Hepatocyte (in vitro differentiated cells): Measurements from ENCODE around the gene PAXX. TPM values are rescaled to one million over a fixed set of nuclear protein-coding genes. Genes with fewer than 3 reads are reported as not detected.

ENCODE experiments used
- DNase-seq: peaks from one replicate; pipeline ENCODE4 v3.0.0-alpha.2; 2016; ENCODE audit warnings: low spot score
- H2AFZ ChIP-seq: fragments of 200-600 bp; sonication (generic); 2 replicates; pipeline ENCODE4 v1.6.0; 2016; ENCODE audit warnings: antibody characterized with exemption, mild to moderate bottlenecking
- H3K27ac ChIP-seq: fragments of 200-600 bp; sonication (generic); 2 replicates; pipeline ENCODE4 v1.5.1; 2016; ENCODE audit warnings: mild to moderate bottlenecking
- H3K27me3 ChIP-seq: fragments of 200-600 bp; sonication (generic); 2 replicates; pipeline ENCODE4 v1.6.1; 2016
- H3K36me3 ChIP-seq: fragments of 200-600 bp; sonication (generic); replicated peaks from 2 replicates; pipeline ENCODE4 v1.5.1; 2016; ENCODE audit warnings: low read depth; ENCODE audit not compliant: insufficient read depth
- H3K4me1 ChIP-seq: fragments of 200-600 bp; sonication (generic); 2 replicates; pipeline ENCODE4 v1.5.1; 2016; ENCODE audit warnings: mild to moderate bottlenecking, moderate library complexity; ENCODE audit not compliant: insufficient read depth
- H3K4me2 ChIP-seq: fragments of 200-600 bp; sonication (generic); 2 replicates; pipeline ENCODE4 v1.6.0; 2016
- H3K4me3 ChIP-seq: fragments of 200-600 bp; sonication (generic); 2 replicates; pipeline ENCODE4 v1.5.1; 2016; ENCODE audit warnings: mild to moderate bottlenecking
- H3K79me2 ChIP-seq: fragments of 200-600 bp; sonication (generic); 2 replicates; pipeline ENCODE4 v1.6.0; 2017; ENCODE audit warnings: mild to moderate bottlenecking
- H3K9me2 ChIP-seq: fragments of 200-600 bp; sonication (generic); replicated peaks from 2 replicates; pipeline ENCODE4 v1.6.0; 2017; ENCODE audit warnings: mild to moderate bottlenecking; ENCODE audit not compliant: insufficient read depth
- H3K9me3 ChIP-seq: fragments of 200-600 bp; sonication (generic); 2 replicates; pipeline ENCODE4 v1.5.1; 2016; ENCODE audit warnings: low read depth, mild to moderate bottlenecking
- H4K20me1 ChIP-seq: fragments of 200-600 bp; sonication (generic); 2 replicates; pipeline ENCODE4 v1.6.0; 2016; ENCODE audit warnings: mild to moderate bottlenecking; ENCODE audit not compliant: insufficient read depth, poor library complexity, severe bottlenecking
- EZH2 ChIP-seq: fragments of 200-600 bp; sonication (generic); IDR thresholded peaks from 2 replicates; pipeline ENCODE4 v1.6.1; 2016; ENCODE audit warnings: antibody characterized with exemption, mild to moderate bottlenecking, borderline replicate concordance
- EZH2phosphoT487 ChIP-seq: fragments of 200-600 bp; sonication (generic); IDR thresholded peaks from one replicate; pipeline ENCODE4 v1.6.1; 2018; ENCODE audit warnings: antibody characterized with exemption, mild to moderate bottlenecking, low read depth, moderate library complexity; ENCODE audit not compliant: unreplicated experiment, severe bottlenecking
- WGBS: methylation state at CpG from one replicate; pipeline ENCODE4 v1.1.6; 2016; ENCODE audit warnings: low lambda C conversion rate; ENCODE audit errors: missing lambda C conversion rate; 5-methylcytosine and 5-hydroxymethylcytosine counted together
- polyA plus RNA-seq: library from polyadenylated mRNA; unstranded; fragments of >200 nt; fragmentation: Nextera tagmentation; extraction: Ambion mirVana; gene quantifications from 2 replicates; pipeline ENCODE4 v1.2.1, GENCODE V29; 2016
- total RNA-seq: library from RNA; depleted of rRNA; stranded (reverse); fragments of >200 nt; gene quantifications from 2 replicates; pipeline ENCODE4 v1.2.3, GENCODE V29; 2014
- TF ChIP-seq, protein P1 (sequence below): fragments of 200-600 bp; sonication (generic); IDR thresholded peaks from 2 replicates; pipeline ENCODE4 v1.5.1; 2016; ENCODE audit warnings: antibody characterized with exemption, mild to moderate bottlenecking; ENCODE audit not compliant: poor library complexity

Gene PAXX
- total and polyA plus RNA-seq, 2 experiments from 2014 or later, result 39.5 to 89.5 TPM

GRCh38 chr9:137007816-137008270 is 15.6 kb downstream of the PAXX start:
- Histone ChIP-seq H3K4me2 (no peak overlapping the region), H3K79me2 (no peaks in the 10 kb centered on the region), H3K4me3 (no peak overlapping the region), H3K27me3 (no peaks in the 10 kb centered on the region), H3K9me2 (no peaks in the 10 kb centered on the region), H3K36me3 (no peaks in the 10 kb centered on the region), H3K27ac (no peak overlapping the region), H3K4me1 (no peaks in the 10 kb centered on the region), H2AFZ (no peak overlapping the region), H4K20me1 (no peaks in the 10 kb centered on the region), H3K9me3 (no peaks in the 10 kb centered on the region)
- TF ChIP-seq EZH2phosphoT487, result no peak
- TF ChIP-seq, protein P1, sequence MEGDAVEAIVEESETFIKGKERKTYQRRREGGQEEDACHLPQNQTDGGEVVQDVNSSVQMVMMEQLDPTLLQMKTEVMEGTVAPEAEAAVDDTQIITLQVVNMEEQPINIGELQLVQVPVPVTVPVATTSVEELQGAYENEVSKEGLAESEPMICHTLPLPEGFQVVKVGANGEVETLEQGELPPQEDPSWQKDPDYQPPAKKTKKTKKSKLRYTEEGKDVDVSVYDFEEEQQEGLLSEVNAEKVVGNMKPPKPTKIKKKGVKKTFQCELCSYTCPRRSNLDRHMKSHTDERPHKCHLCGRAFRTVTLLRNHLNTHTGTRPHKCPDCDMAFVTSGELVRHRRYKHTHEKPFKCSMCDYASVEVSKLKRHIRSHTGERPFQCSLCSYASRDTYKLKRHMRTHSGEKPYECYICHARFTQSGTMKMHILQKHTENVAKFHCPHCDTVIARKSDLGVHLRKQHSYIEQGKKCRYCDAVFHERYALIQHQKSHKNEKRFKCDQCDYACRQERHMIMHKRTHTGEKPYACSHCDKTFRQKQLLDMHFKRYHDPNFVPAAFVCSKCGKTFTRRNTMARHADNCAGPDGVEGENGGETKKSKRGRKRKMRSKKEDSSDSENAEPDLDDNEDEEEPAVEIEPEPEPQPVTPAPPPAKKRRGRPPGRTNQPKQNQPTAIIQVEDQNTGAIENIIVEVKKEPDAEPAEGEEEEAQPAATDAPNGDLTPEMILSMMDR, result no peak
- TF ChIP-seq EZH2, result no peak
- 96% methylated on average over 13 of the region's 13 CpGs for WGBS
- no peak for DNase-seq

DNA sequence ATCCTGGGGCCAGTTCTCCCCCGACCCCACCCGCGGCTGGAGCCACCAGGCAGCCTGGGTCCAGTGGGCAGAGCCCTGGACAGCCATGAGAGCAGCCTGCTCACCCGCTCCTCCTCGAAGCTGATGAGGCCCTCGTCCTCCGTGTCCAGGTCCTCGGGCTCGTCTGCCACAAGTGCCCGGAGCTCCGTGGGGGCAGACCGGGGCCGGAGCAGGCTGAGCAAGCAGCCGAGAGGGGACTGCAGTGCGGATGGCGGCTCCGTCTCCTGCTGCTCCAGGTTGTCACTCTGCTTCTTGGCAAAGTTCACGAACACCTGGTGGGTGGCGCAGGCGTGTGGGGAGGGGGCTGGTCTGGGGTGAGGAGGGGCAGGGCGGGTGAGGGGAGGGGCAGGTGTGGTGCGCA is 16.1 kb downstream of the PAXX start:
- Histone ChIP-seq H3K4me2 (no peak overlapping the region), H3K27me3 (no peaks in the 10 kb centered on the region), H3K9me2 (no peaks in the 10 kb centered on the region), H3K4me1 (no peaks in the 10 kb centered on the region), H4K20me1 (no peaks in the 10 kb centered on the region), H3K27ac (no peak overlapping the region), H3K36me3 (no peaks in the 10 kb centered on the region), H3K79me2 (no peaks in the 10 kb centered on the region), H3K9me3 (no peaks in the 10 kb centered on the region), H3K4me3 (no peak overlapping the region), H2AFZ (no peak overlapping the region)
- 89% methylated on average over 20 of the region's 22 CpGs for WGBS
- no peak for DNase-seq
- no peak for TF ChIP-seq EZH2
- TF ChIP-seq, protein P1, result no peak
- no peak for TF ChIP-seq EZH2phosphoT487

DNA sequence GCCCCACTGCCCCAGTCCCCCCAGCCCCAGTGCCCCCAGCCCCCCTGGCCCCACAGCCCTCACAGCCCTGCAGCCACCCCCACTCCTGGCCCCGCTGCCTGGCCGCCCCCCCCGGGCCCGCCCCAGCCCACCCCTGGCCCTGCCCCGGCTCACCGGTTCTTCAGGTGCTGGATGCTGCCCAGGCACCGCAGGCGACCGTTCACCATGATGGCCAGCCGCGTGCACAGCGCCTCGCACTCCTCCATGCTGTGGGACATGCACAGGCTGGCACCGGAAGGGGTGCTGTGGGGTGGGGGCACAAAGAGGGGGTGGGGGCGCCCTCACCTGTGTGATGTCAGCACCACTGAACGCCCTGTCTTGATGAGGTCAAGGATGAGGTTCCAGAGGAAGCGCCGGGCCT is 17.0 kb downstream of the PAXX start:
- Histone ChIP-seq H3K4me3 (no peak overlapping the region), H4K20me1 (no peaks in the 10 kb centered on the region), H3K27me3 (no peaks in the 10 kb centered on the region), H3K9me3 (no peaks in the 10 kb centered on the region), H3K4me1 (no peaks in the 10 kb centered on the region), H3K27ac (no peak overlapping the region), H2AFZ (no peak overlapping the region), H3K79me2 (no peaks in the 10 kb centered on the region), H3K36me3 (no peaks in the 10 kb centered on the region), H3K9me2 (no peaks in the 10 kb centered on the region), H3K4me2 (no peak overlapping the region)
- TF ChIP-seq EZH2phosphoT487, result no peak
- TF ChIP-seq, protein P1, result no peak
- TF ChIP-seq EZH2, result no peak
- WGBS, result 97% methylated on average over 12 of the region's 18 CpGs
- DNase-seq, result no peak
